CD4-positive, alpha-beta T cell treated with Interleukin-4 for 1 hour (primary cell): Measurements from ENCODE around the gene TTC4.
A peak's percentile ranks its signal among the peaks of the same experiment; 100 is the strongest.

Source experiments
- DNase-seq, 2 donors: peaks; one replicate each; pipeline ENCODE4 v3.0.0-alpha.2; 2020 to 2022

The TTC4 gene

GRCh38 chr1:54715493-54716298, at the start of gene TTC4:
Gene TTC4 (plus strand): TSS chr1:54715861. CDS start chr1:54715909, 48 bp downstream.
- peak; percentile 79 to 86 for DNase-seq

DNA sequence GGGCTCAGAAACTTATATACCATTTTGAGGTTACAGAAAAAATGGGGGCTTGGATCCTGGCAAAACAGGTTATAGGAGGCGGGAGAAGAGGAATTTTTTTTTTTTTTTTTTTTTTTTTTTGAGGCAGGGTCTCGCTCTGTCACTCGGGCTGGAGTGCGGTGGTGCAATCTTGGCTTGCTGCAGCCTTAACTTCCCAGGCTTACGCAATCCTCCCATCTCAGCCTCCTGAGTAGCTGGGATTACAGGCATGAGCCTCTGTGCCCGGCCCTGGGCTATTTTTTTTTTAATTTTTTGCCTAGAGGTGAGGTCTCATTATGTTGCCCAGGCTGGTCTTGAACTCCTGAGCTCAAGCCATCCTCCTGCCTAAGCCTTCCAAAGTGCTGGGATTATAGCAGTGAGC, 49.3 kb upstream of the TTC4 start:
- DNase-seq: no peak

GRCh38 chr1:54667797-54668196, 47.9 kb upstream of the TTC4 start:
- DNase-seq: no peak

DNA sequence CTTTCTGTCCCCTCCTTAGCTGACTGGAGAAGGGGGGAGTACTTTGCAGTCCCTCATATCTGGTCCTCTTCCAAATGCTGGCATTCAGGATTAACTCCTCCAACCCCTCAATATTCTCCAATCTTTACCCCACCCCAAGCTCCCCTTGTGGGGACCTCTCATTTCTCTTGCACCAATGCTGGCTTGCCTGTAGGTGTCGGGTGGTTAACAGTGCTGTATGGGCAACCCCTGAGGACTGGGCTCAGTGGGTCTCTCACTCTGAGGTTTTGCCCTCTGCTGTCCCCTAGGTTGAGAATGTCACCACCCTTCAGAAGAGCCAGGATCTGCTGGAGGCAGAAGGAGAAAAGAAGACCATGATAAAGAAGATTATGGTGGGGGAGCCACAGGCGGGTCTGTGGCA, 47.1 kb upstream of the TTC4 start:
- no peak for DNase-seq

- peak; percentile 62 to 72 for DNase-seq
Observed at GRCh38 chr1:54671985-54672608, 43.6 kb upstream of the TTC4 start.

DNA sequence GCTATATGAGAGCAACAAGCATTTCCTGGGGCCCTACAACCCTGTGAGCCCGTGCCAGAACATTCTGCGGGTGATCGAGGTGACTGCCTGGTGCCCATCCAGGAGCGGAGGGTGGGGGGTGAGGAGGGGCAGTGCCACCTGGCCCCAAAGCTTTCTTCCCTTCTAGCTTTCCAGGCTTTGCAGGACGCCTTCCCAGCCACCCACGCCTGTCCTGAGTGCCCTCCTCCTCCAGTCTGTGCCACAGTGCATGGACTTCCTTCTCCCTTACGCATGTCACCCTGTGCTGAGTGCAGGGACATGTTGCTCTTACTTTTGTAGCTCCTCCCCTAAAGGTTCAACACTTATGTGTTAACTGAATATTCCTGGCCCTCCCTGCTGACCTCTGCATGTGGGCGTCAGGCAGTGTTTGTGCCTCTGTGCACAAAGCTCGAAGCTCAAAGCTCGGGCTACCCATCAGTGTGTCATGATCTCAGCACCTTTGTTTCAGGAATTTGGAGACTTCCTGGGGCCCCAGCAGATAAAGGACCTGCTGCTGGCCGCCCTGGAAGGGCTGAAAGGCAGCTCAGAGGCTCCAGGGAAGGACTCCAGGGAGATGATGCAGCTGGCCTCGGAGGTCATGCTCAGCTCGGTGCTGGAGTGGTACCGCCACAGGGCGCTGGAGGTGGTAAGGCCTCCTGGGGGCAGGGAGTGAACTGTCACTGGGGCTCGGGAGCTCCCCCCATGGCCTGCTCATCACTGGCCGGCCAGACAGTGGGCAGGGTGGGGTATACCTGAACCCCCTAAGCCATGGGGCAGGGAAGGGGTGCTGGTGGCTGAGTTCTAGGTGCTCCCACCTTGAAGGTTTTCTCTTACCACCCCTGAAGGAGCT, 36.7 kb upstream of the TTC4 start:
- no peak for DNase-seq

- DNase-seq: no peak
Observed at GRCh38 chr1:54679706-54680105, 36.0 kb upstream of the TTC4 start.

DNA sequence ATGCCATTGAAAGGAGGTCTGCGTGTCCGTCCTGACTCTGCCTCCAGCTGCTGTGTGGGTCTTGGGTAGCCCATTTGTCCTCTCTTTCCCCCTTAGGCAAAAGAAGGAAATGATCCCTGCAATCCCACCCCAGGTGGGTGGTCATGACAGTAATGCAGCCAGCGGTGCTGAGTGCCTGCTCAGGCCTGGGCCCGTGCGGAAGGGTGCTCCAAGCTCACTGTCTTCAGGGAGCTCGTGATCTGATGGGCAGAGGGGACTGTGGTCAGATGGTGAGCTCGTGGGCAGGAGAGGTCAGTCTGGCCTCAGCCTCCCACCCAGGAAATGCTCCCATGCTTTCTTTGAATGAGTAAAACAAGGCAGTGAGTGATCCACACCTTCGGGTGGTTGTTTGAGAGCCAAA, 35.3 kb upstream of the TTC4 start:
- no peak for DNase-seq

GRCh38 chr1:54681358-54681757, 34.3 kb upstream of the TTC4 start:
- no peak for DNase-seq

DNA sequence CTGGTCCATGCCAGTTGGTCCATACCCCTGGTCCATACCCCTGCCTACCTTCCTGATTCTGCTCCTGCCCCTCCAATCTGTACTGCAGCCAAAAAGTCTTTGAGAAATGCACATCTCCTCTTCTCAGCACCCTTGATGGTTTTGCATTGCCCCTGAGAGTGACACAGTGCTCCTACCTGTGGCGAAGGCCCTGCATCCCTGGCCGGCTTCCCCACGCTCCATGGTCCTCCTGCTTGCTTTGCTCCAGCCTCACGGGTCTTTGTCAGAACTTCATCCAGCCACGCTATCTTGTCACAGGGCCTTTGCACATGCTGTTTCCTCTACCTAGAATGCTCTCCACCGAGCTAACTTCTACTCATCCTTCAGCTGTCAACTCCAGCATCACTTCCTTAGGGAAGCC, 32.2 kb upstream of the TTC4 start:
- no peak for DNase-seq

DNA sequence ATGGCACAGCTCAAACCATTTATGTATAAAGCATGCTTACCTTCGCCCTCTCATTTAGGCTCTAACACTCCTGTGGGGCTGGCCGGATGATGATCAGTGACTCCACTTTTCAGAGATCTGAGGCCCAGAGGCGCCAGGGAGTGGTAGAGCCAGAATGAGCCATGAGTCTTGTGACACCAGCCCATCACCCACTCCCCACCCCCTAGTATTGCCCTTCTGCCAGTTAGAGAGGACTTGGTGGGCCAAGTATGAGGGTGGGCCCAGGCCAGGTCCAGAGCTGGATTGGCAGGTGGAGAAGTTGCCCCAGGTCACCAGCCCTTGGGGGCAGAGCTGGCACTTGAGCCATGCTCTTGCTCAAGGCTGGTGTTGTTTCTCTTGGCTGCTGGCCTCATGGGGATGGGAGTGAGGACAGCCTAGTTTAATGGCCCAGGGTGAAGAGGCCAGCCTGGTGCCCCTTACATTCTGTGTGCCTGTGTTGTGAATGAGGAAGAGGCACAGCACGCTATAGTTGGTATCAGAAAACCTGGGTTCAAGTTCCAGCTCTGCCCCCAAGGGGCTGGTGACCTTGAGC, 30.2 kb upstream of the TTC4 start:
- DNase-seq: no peak

- DNase-seq: no peak
Observed at GRCh38 chr1:54686155-54686554, 29.5 kb upstream of the TTC4 start.

DNA sequence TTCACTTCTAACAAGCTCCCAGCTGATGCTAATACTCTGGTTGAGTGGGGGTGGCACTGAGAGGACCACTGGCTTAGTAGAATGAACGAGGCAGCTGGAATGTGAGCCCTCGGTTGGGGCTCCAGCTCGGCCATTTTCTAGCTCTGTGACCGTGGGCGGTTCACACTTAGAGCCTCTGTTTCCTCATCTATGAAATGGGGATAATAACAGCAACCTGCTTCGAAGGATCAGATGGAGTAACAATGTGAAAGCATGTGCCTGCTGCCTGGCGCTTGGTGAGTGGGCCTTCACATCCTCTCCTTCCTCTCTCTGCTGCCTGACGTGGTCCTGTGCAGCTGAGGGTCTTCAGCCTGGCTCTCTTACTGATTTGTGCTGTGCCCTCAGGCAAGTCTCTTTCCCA, 20.9 kb upstream of the TTC4 start:
- DNase-seq: no peak

GRCh38 chr1:54695221-54695620, 20.4 kb upstream of the TTC4 start:
- DNase-seq: no peak

- DNase-seq: no peak
Observed at GRCh38 chr1:54695764-54696163, 19.9 kb upstream of the TTC4 start.

GRCh38 chr1:54696262-54696661, 19.4 kb upstream of the TTC4 start:
- no peak for DNase-seq

- no peak for DNase-seq
Observed at GRCh38 chr1:54697896-54698295, 17.8 kb upstream of the TTC4 start.

- DNase-seq: no peak
Observed at GRCh38 chr1:54698346-54698745, 17.3 kb upstream of the TTC4 start.

DNA sequence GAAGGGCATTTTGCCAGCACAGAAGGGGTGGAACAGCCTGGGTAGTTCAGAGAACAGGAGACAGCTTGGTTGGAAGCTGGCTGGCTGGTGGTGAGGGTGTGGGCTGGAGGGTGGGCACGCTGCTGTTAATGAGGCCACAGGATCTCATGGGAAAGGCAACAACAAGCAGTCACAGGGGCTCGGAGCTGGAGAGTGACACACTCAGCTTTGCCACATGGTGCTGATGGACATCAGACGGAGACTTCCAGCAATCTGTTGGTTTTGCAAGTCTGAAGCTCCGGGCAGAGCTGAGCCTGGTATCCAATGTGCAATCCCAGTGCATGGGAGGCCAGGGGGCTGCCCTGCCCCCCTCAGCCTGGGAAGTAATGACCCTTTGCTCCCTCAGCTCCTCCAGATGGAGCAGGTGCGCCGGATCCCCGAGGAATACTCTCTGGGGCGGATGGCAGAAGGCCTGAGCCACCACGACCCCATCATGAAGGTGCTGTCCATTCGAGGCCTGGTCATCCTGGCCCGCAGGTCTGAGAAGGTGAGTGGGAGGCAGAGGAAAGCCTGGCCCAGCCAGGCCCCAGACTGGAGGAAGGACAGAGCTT, 15.6 kb upstream of the TTC4 start:
- DNase-seq: no peak

- DNase-seq: no peak
Observed at GRCh38 chr1:54701066-54701465, 14.6 kb upstream of the TTC4 start.

- DNase-seq: no peak
Observed at GRCh38 chr1:54701996-54702395, 13.7 kb upstream of the TTC4 start.

GRCh38 chr1:54703471-54703870, 12.2 kb upstream of the TTC4 start:
- no peak for DNase-seq

DNA sequence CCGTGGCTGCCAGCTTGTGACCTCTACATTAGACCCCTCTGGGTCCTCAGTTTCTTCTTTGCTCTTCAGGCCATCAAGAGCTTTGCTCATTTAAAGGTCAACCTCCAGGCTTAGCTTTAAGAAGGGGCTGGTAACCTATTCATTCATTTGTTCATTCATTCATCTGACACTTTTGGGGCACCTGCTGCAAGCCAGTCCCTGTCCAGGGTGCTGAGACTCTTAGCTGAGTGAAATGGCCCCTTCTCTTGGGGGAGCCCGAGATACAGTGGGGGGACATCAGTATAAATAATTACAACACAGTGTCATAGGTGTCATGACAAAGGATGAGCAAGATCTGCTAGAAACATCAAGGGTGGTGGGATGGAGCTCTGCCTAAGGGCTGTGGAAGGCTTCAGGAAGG, 10.5 kb upstream of the TTC4 start:
- no peak for DNase-seq
